Measurements from ENCODE around the gene C16orf74.
A peak's percentile ranks its signal among the peaks of the same experiment; 100 is the strongest.

- TF ChIP-seq, protein P1, sequence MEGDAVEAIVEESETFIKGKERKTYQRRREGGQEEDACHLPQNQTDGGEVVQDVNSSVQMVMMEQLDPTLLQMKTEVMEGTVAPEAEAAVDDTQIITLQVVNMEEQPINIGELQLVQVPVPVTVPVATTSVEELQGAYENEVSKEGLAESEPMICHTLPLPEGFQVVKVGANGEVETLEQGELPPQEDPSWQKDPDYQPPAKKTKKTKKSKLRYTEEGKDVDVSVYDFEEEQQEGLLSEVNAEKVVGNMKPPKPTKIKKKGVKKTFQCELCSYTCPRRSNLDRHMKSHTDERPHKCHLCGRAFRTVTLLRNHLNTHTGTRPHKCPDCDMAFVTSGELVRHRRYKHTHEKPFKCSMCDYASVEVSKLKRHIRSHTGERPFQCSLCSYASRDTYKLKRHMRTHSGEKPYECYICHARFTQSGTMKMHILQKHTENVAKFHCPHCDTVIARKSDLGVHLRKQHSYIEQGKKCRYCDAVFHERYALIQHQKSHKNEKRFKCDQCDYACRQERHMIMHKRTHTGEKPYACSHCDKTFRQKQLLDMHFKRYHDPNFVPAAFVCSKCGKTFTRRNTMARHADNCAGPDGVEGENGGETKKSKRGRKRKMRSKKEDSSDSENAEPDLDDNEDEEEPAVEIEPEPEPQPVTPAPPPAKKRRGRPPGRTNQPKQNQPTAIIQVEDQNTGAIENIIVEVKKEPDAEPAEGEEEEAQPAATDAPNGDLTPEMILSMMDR (IDR thresholded peaks at IDR 0.05), result no peak
- TF ChIP-seq POLR2A (IDR thresholded peaks at IDR 0.05), result peak; percentile 12
Observed at GRCh38 chr16:85799497-85800320, 48.8 kb upstream of the C16orf74 start, which contains the start of the genes COX4I1 and EMC8.
